ENCODE results near the gene LPIN1.

GRCh38 chr2:11853197-11853588 lies 106.8 kb downstream of the LPIN1 start:
- TF ChIP-seq EZH2 (IDR thresholded peaks at IDR 0.05; ENCODE audit: borderline replicate concordance, insufficient read depth, low read depth, low read length, poor library complexity, severe bottlenecking): no peak
- TF ChIP-seq CTCF (IDR thresholded peaks at IDR 0.05): no peak

All from B cell (primary cell).